Fibroblast of lung (primary cell): ENCODE measurements around the gene ECE2. TPM values are rescaled to one million over a fixed set of nuclear protein-coding genes. Genes with fewer than 3 reads are reported as not detected.

Experiments
- DNase-seq, 2 donors: peaks; one replicate each; pipeline versions ENCODE4 v3.0.0 to v3.0.0-alpha.2; 2010; ENCODE audit warnings: low read depth in 2 of 2
- H2AFZ ChIP-seq: 2 replicates; pipeline ENCODE4 v1.5.1; 2012; ENCODE audit warnings: low read length, control low read depth, inconsistent platforms
- H3K27ac ChIP-seq: 2 replicates; pipeline ENCODE4 v1.5.1; 2011; ENCODE audit warnings: low read length, control low read depth; ENCODE audit not compliant: insufficient read depth
- H3K27me3 ChIP-seq: 2 replicates; pipeline ENCODE4 v1.5.1; 2011; ENCODE audit warnings: mild to moderate bottlenecking, low read length; ENCODE audit not compliant: control insufficient read depth, insufficient read depth
- H3K36me3 ChIP-seq: 2 replicates; pipeline ENCODE4 v1.5.1; 2011; ENCODE audit warnings: low read length; ENCODE audit not compliant: control insufficient read depth, insufficient read depth
- H3K4me1 ChIP-seq: 2 replicates; pipeline ENCODE4 v1.5.1; 2011; ENCODE audit warnings: low read length; ENCODE audit not compliant: control insufficient read depth, insufficient read depth; ENCODE audit errors: extremely low read depth
- H3K4me2 ChIP-seq: 2 replicates; pipeline ENCODE4 v1.5.1; 2011; ENCODE audit warnings: low read length, control low read depth; ENCODE audit not compliant: insufficient read depth; ENCODE audit errors: extremely low read depth
- H3K4me3 ChIP-seq, 4 experiments: fragments of 200-600 bp in 1 of 4; sonication (generic) in 1 of 4; replicated peaks in 1 of 4; 2 replicates each; pipeline ENCODE4 v1.5.1; 2011 to 2016; ENCODE audit warnings: low read length in 4 of 4, low read depth in 3 of 4, mild to moderate bottlenecking in 3 of 4, control low read depth in 2 of 4, inconsistent platforms in 1 of 4, mixed read lengths in 1 of 4; ENCODE audit not compliant: insufficient read depth in 1 of 4; ENCODE audit errors: control extremely low read depth in 1 of 4
- H3K79me2 ChIP-seq: 2 replicates; pipeline ENCODE4 v1.5.1; 2012; ENCODE audit warnings: mild to moderate bottlenecking, low read length, inconsistent platforms; ENCODE audit not compliant: control insufficient read depth, insufficient read depth
- H3K9ac ChIP-seq: 2 replicates; pipeline ENCODE4 v1.5.1; 2011; ENCODE audit warnings: mild to moderate bottlenecking, low read length, control low read depth; ENCODE audit not compliant: insufficient read depth
- H3K9me3 ChIP-seq: 2 replicates; pipeline ENCODE4 v1.5.1; 2012; ENCODE audit warnings: low read depth, low read length; ENCODE audit not compliant: control insufficient read depth, insufficient read depth
- H4K20me1 ChIP-seq: 2 replicates; pipeline ENCODE4 v1.5.1; 2011; ENCODE audit warnings: low read length; ENCODE audit not compliant: control insufficient read depth, insufficient read depth; ENCODE audit errors: extremely low read depth
- CTCF ChIP-seq, 2 donors: IDR thresholded peaks in 1 of 2; conservative IDR thresholded peaks in 1 of 2; 1 replicate in 1 of 2; 2 replicates in 1 of 2; pipeline ENCODE4 v1.5.1; 2011 to 2012; ENCODE audit warnings: low read length in 2 of 2, control low read depth in 1 of 2, inconsistent platforms in 1 of 2, low read depth in 1 of 2, mild to moderate bottlenecking in 1 of 2
- EZH2 ChIP-seq: IDR thresholded peaks from 2 replicates; pipeline ENCODE4 v1.5.1; 2012; ENCODE audit warnings: low read length, control low read depth, mild to moderate bottlenecking; ENCODE audit errors: missing control alignments
- polyA plus RNA-seq, 2 donors: library from polyadenylated mRNA; depleted of rRNA in 1 of 2; stranded (reverse) in 1 of 2; unstranded in 1 of 2; fragments of >200 nt; gene quantifications; 2 replicates each; pipeline ENCODE4 v1.2.1, GENCODE V29; 2011 to 2012; ENCODE audit warnings: missing spikeins in 1 of 2
- total RNA-seq: library from RNA; depleted of rRNA; stranded (reverse); fragments of >200 nt; gene quantifications from 2 replicates; pipeline ENCODE4 v1.2.1, GENCODE V29; 2014

ECE2 gene
- total and polyA plus RNA-seq, 2 donors (not counting 1 experiment from before 2014, with no cell fraction given): not detected

GRCh38 chr3:184321666-184322065 is 45.8 kb downstream of the ECE2 start:
- DNase-seq: no peak
- H3K9ac ChIP-seq: no peak overlapping the region
- H3K36me3 ChIP-seq: peaks cover 59% of the 10 kb centered on the region
- H3K9me3 ChIP-seq: no peaks in the 10 kb centered on the region
- H4K20me1 ChIP-seq: peaks cover 3% of the 10 kb centered on the region
- no peaks in the 10 kb centered on the region for H3K27me3 ChIP-seq
- no peak for TF ChIP-seq CTCF (conservative IDR thresholded peaks at IDR 0.05 in 1 of 2, IDR thresholded peaks at IDR 0.05 in 1 of 2; ENCODE audit: low read depth in 1 of 2, low read length in 2 of 2)
- no peak for TF ChIP-seq EZH2
- H3K4me2 ChIP-seq: no peak overlapping the region
- H3K27ac ChIP-seq: no peak overlapping the region
- no peak overlapping the region for H3K4me3 ChIP-seq
- peaks cover 88% of the 10 kb centered on the region for H3K79me2 ChIP-seq
- H2AFZ ChIP-seq: no peak overlapping the region
- H3K4me1 ChIP-seq: peaks cover 22% of the 10 kb centered on the region

GRCh38 chr3:184322731-184323487 is 47.1 kb downstream of the ECE2 start:
- no peak overlapping the region for H2AFZ ChIP-seq
- H4K20me1 ChIP-seq: no peaks in the 10 kb centered on the region
- DNase-seq: no peak
- no peak overlapping the region for H3K4me3 ChIP-seq
- H3K4me2 ChIP-seq: no peak overlapping the region
- H3K9ac ChIP-seq: no peak overlapping the region
- H3K9me3 ChIP-seq: no peaks in the 10 kb centered on the region
- peaks cover 84% of the 10 kb centered on the region for H3K79me2 ChIP-seq
- peaks cover 18% of the 10 kb centered on the region for H3K4me1 ChIP-seq
- H3K27ac ChIP-seq: no peak overlapping the region
- TF ChIP-seq EZH2: no peak
- no peak for TF ChIP-seq CTCF (conservative IDR thresholded peaks at IDR 0.05 in 1 of 2, IDR thresholded peaks at IDR 0.05 in 1 of 2; ENCODE audit: low read depth in 1 of 2, low read length in 2 of 2)
- H3K27me3 ChIP-seq: no peaks in the 10 kb centered on the region
- peaks cover 64% of the 10 kb centered on the region for H3K36me3 ChIP-seq

GRCh38 chr3:184323696-184324095 is 47.9 kb downstream of the ECE2 start:
- Histone ChIP-seq H4K20me1 (no peaks in the 10 kb centered on the region), H2AFZ (no peak overlapping the region), H3K9ac (no peak overlapping the region), H3K4me1 (peaks cover 18% of the 10 kb centered on the region), H3K4me2 (no peak overlapping the region), H3K27ac (no peak overlapping the region), H3K27me3 (no peaks in the 10 kb centered on the region), H3K79me2 (peaks cover 78% of the 10 kb centered on the region), H3K4me3 (no peak overlapping the region), H3K9me3 (no peaks in the 10 kb centered on the region), H3K36me3 (peaks cover 68% of the 10 kb centered on the region)
- no peak for DNase-seq
- no peak for TF ChIP-seq CTCF (conservative IDR thresholded peaks at IDR 0.05 in 1 of 2, IDR thresholded peaks at IDR 0.05 in 1 of 2; ENCODE audit: low read depth in 1 of 2, low read length in 2 of 2)
- no peak for TF ChIP-seq EZH2
